Renal cortical epithelial cell (primary cell): ENCODE data around the gene ATP10B. TPM values are rescaled to one million over a fixed set of nuclear protein-coding genes. Genes with fewer than 3 reads are reported as not detected.
"Not testable (repeated sequence)": the region's sequence is repeated elsewhere in the genome, so short reads cannot be mapped to it uniquely, and the experiment has no call there.

Source experiments
- DNase-seq: peaks from one replicate; pipeline ENCODE4 v3.0.0-alpha.2; 2011; ENCODE audit warnings: low read depth
- total RNA-seq: library from RNA; depleted of rRNA; stranded (reverse); fragments of >200 nt; gene quantifications from 2 replicates; pipeline ENCODE4 v1.2.3, GENCODE V29; 2014

Gene ATP10B, protein sequence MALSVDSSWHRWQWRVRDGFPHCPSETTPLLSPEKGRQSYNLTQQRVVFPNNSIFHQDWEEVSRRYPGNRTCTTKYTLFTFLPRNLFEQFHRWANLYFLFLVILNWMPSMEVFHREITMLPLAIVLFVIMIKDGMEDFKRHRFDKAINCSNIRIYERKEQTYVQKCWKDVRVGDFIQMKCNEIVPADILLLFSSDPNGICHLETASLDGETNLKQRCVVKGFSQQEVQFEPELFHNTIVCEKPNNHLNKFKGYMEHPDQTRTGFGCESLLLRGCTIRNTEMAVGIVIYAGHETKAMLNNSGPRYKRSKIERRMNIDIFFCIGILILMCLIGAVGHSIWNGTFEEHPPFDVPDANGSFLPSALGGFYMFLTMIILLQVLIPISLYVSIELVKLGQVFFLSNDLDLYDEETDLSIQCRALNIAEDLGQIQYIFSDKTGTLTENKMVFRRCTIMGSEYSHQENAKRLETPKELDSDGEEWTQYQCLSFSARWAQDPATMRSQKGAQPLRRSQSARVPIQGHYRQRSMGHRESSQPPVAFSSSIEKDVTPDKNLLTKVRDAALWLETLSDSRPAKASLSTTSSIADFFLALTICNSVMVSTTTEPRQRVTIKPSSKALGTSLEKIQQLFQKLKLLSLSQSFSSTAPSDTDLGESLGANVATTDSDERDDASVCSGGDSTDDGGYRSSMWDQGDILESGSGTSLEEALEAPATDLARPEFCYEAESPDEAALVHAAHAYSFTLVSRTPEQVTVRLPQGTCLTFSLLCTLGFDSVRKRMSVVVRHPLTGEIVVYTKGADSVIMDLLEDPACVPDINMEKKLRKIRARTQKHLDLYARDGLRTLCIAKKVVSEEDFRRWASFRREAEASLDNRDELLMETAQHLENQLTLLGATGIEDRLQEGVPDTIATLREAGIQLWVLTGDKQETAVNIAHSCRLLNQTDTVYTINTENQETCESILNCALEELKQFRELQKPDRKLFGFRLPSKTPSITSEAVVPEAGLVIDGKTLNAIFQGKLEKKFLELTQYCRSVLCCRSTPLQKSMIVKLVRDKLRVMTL (N-terminal part only)
- under 0.01 and 0.10 TPM in 2 replicates for total RNA-seq

DNA sequence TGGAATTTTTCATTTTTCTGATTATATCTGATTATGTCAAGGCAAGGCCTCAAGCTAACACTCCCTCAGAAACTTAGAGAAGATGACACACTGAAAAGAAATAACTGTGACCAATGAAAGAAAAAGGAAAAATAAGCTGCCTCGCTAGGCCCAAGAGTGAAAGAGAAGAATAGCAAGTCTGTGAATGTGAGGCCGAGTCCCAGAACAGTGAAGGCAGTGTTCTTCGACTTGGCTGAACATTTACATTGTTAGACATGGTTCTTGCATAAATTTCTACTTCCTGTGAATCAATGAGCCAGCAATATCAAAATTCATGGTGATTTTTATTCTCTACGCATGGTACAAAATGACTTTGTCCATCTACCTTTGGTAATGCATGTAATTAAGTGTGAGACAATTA lies at the start of gene ATP10B:
TSS of gene ATP10B (minus strand) at position 163 of the 400 bp plus-strand sequence. CDS start 164,137 bp downstream, outside the sequence.
- no peak for DNase-seq

DNA sequence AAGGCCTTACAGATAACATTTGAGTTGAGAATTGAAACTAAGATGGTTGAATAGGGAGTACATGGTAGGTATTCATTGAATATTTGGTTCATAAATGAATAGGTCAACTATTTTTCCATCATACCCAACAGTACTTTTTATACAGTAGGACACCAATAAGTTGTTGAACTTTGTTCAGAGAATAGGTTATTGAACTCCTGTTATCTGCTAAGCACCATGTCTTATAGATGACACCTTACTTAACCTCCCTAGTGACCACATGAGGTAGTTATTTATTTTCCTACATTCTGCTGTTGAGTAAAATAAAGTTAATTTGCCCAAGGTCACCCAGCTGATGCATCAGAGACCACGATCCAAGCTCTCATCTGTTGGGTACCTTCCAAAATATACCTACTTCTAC lies 49.6 kb upstream of the ATP10B start:
- no peak for DNase-seq

GRCh38 chr5:160899735-160900134 lies 47.7 kb upstream of the ATP10B start:
- no peak for DNase-seq

- DNase-seq = not testable (repeated sequence)
These were observed 41.4 kb upstream of the ATP10B start for GRCh38 chr5:160893180-160893964.

DNA sequence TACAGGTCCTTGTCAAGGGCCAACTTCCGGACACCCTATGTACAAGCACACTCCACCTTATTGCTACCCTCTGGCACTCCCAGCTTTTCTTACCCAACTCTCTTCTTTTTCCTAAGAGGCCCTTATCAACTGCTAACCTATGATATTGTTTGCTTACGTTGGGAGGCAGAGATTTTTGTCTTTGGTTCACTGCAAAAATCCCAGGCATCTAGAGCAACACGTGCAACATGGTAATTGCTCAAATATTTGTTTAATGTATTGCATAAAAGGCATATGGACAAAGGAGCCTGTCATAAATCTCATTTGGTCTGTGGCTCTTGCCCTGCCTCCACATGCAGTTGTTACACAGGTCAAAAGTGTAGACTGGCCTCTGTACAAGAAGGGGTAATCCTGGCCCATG lies 35.8 kb upstream of the ATP10B start:
- no peak for DNase-seq

DNA sequence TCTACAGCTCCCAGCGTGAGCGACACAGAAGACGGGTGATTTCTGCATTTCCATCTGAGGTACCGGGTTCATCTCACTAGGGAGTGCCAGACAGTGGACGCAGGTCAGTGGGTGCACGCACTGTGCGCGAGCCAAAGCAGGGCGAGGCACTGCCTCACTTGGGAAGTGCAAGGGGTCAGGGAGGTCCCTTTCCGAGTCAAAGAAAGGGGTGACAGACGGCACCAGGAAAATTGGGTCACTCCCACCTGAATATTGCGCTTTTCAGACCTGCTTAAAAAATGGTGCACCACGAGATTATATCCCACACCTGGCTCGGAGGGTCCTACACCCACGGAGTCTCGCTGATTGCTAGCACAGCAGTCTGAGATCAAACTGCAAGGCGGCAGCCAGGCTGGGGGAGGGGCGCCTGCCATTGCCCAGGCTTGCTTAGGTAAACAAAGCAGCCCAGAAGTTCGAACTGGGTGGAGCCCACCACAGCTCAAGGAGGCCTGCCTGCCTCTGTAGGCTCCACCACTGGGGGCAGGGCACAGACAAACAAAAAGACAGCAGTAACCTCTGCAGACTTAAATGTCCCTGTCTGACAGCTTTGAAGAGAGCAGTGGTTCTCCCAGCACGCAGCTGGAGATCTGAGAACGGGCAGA lies 21.7 kb upstream of the ATP10B start:
- DNase-seq = not testable (repeated sequence)

- DNase-seq = no peak
These were observed 18.0 kb upstream of the ATP10B start for GRCh38 chr5:160869989-160870521.

- DNase-seq = no peak
These were observed 16.0 kb upstream of the ATP10B start for GRCh38 chr5:160867976-160868375.

DNA sequence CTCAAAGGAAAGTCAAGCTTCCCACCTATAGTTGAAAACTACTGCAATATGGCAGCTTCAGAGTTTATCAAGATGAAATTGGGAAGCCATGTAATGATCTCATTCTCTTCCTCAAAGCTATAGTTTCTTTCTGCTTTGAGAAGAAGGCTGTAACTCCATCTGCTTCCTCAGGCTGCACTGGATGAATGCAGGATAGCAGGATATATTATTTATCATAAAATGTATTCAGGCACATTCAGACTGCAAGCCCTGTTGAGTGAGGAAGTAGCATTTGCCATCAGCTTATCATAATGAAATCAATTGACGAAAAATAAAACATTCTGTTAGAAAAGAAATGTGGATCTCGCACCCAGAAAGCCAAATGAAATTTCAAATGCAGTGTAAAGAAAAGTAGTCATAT lies 560 bp downstream of the ATP10B start:
- no peak for DNase-seq

DNA sequence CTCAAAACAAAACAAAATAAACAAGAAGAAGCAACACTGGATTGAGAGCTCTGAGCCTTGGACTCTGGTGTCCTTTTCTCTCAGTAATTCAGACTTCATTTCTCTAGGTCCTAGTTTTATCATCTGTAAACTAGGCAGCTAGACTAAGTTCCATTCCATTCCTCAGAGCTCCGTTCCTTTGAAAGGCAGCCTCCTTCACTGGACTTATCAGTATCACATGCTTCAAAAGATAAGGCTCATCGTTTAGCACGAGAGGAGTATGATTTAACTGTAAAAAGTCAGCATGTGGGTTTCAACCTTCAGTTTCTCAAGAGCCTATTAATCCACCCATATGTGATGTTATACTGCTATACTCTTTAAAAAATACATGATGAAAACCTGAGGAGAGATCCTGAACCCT lies 1.6 kb downstream of the ATP10B start:
- no peak for DNase-seq

GRCh38 chr5:160847526-160848085 lies 4.4 kb downstream of the ATP10B start:
- DNase-seq = no peak

DNA sequence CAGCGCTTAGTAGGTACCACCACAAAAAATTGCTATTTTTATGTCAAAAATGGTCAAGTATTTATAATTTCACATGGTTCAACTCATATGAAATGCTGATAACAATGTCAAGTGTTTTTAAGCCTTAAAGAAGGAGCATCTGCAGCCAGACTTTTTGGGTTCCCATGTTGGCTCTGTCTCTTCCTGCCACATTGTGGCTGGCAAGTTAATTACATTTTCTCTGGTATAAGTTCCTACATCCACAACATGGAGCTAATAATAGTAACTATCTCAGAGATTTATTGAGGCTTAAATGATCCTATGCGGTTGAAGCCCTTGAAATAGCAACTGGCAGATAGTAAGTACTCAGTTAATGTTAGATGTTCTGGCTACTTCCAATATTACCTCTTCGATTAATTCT lies 5.4 kb downstream of the ATP10B start:
- no peak for DNase-seq

DNA sequence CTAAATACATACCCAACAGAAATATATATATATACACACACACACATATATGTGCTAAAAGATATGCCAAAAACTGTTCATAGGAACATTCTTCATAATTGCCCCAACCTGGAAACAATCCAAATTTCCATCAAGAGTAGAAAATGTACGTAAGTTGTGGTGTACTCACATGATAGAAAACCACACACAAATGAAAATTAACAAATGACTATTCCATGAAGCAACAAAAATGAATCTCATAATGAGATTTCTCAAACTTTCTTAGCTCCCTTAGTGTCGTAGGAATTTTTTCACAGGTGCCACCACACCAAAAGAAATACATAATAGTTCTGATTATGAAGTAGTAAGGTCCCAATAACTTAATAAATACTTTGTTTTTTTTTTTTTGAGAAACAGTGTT lies 7.8 kb downstream of the ATP10B start:
- DNase-seq = no peak

DNA sequence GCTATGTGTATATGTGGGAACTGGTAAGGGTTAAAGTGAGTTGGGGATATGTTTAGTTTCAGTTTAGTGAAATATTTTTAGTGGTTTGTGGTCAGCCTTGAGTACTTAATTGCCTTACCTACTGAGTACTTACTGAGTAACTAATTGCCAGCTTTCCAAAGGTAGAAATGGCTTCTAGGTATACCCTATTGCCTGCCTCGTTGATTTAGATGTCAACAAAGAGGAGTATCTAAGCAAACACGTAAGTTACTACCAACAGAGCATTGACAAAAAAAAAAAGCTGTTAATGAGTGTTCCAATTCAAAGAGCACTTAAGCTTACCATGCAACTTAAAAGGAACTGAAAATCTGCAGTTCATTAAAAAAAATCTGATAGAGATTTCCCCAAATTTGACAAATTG lies 8.8 kb downstream of the ATP10B start:
- DNase-seq = peak; percentile 99

DNA sequence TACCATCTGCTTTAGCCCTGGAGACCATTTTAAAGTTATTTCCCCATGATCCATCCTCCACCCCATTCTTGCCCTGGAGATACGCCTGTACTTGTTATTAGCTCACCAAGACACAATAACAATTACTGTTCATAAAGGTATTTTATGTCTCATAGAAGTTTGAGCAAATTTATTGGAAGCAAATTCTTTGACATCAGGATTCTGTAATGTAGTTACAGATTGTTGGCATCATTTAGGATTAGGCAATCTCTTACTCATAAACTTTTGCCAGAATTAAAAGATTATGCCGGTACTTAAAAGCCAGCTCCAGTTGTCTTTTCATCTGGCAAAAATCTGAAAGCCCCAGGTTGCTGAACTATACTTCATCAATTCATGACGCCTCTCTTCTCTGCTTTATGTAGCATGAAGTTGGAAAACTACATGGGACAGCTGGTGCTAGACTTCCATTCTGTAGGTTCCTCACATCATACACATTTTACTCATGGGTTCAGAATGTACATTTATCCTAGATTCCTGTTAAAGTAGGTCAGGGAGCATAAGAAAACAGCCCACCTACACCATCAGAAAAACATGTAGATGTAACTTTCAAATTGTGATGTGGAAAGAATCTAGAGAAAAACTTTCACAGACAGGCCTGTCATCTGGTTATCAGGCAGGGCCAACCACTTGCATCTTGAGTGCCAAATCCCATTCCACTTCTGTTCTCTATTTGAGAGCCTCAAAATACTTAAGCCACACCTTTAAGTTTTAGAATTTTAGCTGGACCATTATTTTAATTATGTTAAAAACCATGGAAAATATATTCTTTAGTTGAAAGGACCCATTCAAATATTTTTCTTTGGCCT lies 14.0 kb downstream of the ATP10B start:
- peak; percentile 54 for DNase-seq

DNA sequence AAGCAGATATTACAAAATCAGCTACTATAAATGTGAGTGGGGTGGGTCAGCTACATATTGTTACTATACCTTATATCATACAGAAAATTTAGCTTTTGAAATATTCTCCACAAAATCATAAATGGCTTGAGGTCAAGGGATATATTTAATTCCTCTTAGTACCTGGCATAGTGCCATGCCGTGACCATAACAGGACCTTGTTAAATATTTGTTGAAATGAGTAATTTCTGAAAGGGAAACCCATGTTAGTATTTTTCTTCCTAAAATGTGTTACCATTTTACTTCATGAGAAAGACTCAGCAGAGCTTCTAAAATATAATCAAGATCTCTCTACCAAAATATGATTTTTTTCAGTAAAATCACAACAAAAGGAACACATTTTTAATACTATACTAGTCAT lies 14.8 kb downstream of the ATP10B start:
- DNase-seq = no peak

GRCh38 chr5:160835818-160836528 lies 16.0 kb downstream of the ATP10B start:
- DNase-seq = no peak

- no peak for DNase-seq
These were observed 16.6 kb downstream of the ATP10B start for GRCh38 chr5:160835376-160835775.

GRCh38 chr5:160833806-160834205 lies 18.2 kb downstream of the ATP10B start:
- no peak for DNase-seq
